GM10847 (cell line): ENCODE measurements around the gene PHYHD1.

Source experiments
- POLR2A ChIP-seq: IDR thresholded peaks from 2 replicates; pipeline ENCODE4 v1.6.1; 2011; ENCODE audit not compliant: insufficient read length; ENCODE audit errors: extremely low read depth

Gene PHYHD1

GRCh38 chr9:128983536-128983935, 62.8 kb downstream of the PHYHD1 start:
- no peak for TF ChIP-seq POLR2A

GRCh38 chr9:128986671-128987070, 65.9 kb downstream of the PHYHD1 start:
- TF ChIP-seq POLR2A = no peak

- no peak for TF ChIP-seq POLR2A
Measured at GRCh38 chr9:128987805-128988204, 67.0 kb downstream of the PHYHD1 start.
